ENCODE results near the gene PPIL4.
A peak's percentile ranks its signal among the peaks of the same experiment; 100 is the strongest.

Gene PPIL4

GRCh38 chr6:149493761-149494320 lies 52.0 kb downstream of the PPIL4 start:
- DNase-seq (ENCODE audit: insufficient read length) (no peak), FAIRE-seq (no peak)
- no peak for TF ChIP-seq POLR2AphosphoS5 (IDR thresholded peaks at IDR 0.05; ENCODE audit: low read depth, low read length)
- TF ChIP-seq POLR2A (IDR thresholded peaks at IDR 0.05; ENCODE audit: low read depth, low read length) = no peak
- TF ChIP-seq TAF1 (IDR thresholded peaks at IDR 0.05; ENCODE audit: borderline replicate concordance, low read depth, low read length) = no peak

DNA sequence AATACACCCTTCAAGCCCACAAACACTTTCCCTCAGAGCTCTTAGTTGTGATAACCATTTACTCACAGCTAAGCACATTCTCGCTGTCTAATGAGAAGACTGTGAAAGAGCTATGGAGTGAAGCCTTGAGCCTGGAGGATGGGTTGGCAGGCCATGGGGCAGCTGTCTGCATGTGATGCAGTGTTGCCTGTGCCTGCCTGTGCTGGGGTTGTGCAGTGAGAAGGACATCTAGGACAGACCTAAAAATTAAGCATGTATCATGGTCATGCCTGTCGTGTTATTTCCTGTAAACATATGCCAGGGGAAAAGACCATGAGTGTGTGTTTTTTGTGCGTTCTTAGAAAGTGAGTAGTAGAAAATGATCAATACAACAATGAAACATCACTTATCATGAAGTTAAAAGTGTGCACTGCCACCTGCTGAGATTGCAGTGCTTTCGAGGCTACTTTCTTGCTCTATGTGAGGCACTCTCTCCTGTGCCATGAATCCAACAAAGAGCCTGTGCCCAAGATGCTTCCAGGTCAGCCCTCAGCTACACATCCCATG lies 53.0 kb downstream of the PPIL4 start:
- DNase-seq (ENCODE audit: insufficient read length) (no peak), FAIRE-seq (no peak)
- TF ChIP-seq POLR2A (IDR thresholded peaks at IDR 0.05; ENCODE audit: low read depth, low read length) (no peak), POLR2AphosphoS5 (IDR thresholded peaks at IDR 0.05; ENCODE audit: low read depth, low read length) (no peak), TAF1 (IDR thresholded peaks at IDR 0.05; ENCODE audit: borderline replicate concordance, low read depth, low read length) (no peak)

- TF ChIP-seq TAF1 (IDR thresholded peaks at IDR 0.05; ENCODE audit: borderline replicate concordance, low read depth, low read length) (no peak), POLR2AphosphoS5 (IDR thresholded peaks at IDR 0.05; ENCODE audit: low read depth, low read length) (no peak), POLR2A (IDR thresholded peaks at IDR 0.05; ENCODE audit: low read depth, low read length) (no peak)
- no peak for FAIRE-seq
- no peak for DNase-seq (ENCODE audit: insufficient read length)
These were observed 55.9 kb downstream of the PPIL4 start for GRCh38 chr6:149489967-149490366.

- DNase-seq (ENCODE audit: insufficient read length) = no peak
- TF ChIP-seq POLR2A (IDR thresholded peaks at IDR 0.05; ENCODE audit: low read depth, low read length) = no peak
- TF ChIP-seq POLR2AphosphoS5 (IDR thresholded peaks at IDR 0.05; ENCODE audit: low read depth, low read length) = no peak
- TF ChIP-seq TAF1 (IDR thresholded peaks at IDR 0.05; ENCODE audit: borderline replicate concordance, low read depth, low read length) = no peak
- FAIRE-seq = no peak
These were observed 57.0 kb downstream of the PPIL4 start for GRCh38 chr6:149488815-149489214.

DNA sequence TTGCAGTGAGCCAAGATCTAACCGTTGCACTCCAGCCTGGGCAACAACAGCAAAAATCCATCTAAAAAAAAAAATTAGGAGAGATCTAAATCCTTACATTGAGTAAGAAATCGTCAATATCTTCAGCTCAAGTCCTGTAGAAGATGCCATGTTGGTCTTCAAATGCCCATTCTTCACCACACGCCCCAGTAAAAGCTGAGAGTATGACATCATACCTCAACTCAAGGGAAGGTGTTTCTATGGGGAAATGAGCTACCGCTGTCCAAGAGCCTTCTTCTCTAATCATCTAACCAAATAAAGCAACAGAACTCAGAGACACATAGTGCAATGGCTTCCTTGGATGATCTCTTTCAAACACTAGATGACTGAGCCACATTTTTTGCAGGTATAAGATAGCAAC lies 58.5 kb downstream of the PPIL4 start:
- TF ChIP-seq TAF1 (IDR thresholded peaks at IDR 0.05; ENCODE audit: borderline replicate concordance, low read depth, low read length) (no peak), POLR2AphosphoS5 (IDR thresholded peaks at IDR 0.05; ENCODE audit: low read depth, low read length) (no peak), POLR2A (IDR thresholded peaks at IDR 0.05; ENCODE audit: low read depth, low read length) (no peak)
- no peak for DNase-seq (ENCODE audit: insufficient read length)
- no peak for FAIRE-seq

DNA sequence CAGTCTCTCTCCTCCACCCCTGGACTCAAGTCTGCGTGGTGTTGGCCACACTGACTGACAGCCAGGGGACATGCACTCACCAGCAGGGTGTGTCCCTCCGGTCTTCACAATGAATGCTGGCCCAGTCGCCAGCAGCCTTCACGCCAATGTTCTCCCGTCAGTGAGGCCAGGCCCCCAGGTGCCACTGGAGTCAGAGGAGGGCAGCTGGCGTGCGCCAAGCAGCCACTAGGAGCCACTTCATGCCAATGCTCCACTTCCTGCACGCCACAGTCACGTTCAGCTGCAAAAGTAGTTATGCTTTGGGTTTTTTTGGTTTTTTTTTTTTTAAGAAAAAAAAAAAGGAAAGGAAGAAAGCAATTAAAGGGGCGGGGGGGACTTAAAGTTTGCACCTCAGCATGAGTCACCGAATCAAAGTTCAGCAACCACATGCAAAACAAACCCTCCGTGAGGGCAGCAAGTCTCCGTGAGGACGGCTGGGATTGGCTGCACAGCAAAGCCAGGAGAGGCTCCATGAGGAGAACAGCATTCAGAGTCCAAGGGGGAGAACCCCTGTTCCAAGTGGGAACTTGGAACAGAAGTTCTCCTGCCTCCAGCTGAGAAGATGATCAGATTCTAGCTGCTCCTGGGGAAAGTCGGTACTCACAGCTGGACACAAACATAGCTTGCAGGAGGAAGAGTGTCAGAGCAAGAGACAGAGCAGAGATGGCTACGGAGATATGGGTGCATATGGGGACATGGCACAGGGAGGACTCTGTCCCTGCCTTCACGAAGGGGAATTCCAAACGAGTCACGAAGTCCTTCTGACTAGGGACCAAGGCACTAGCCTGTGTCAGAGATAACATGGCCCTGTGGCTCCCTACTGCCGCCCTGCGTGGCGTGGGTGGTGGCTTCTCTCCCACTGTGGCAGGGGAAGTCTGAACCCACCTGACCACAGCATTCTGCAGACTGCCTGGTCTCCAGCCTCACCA lies 60.8 kb downstream of the PPIL4 start, which contains the start of gene ZC3H12D:
Gene ZC3H12D, minus strand, starts transcription at position 282 of the 968 bp plus-strand sequence. CDS start 10,471 bp downstream, outside the sequence.
- no peak for TF ChIP-seq TAF1 (IDR thresholded peaks at IDR 0.05; ENCODE audit: borderline replicate concordance, low read depth, low read length)
- TF ChIP-seq POLR2AphosphoS5 (IDR thresholded peaks at IDR 0.05; ENCODE audit: low read depth, low read length) = peak; percentile 24; the same call in 1 of the 2 replicates
- peak; percentile 13 for TF ChIP-seq POLR2A (IDR thresholded peaks at IDR 0.05; ENCODE audit: low read depth, low read length)
- peak; percentile 94 for FAIRE-seq

GRCh38 chr6:149483849-149484655 lies 61.8 kb downstream of the PPIL4 start:
- no peak for DNase-seq (ENCODE audit: insufficient read length)
- TF ChIP-seq POLR2AphosphoS5 (IDR thresholded peaks at IDR 0.05; ENCODE audit: low read depth, low read length) = no peak
- no peak for TF ChIP-seq POLR2A (IDR thresholded peaks at IDR 0.05; ENCODE audit: low read depth, low read length)
- TF ChIP-seq TAF1 (IDR thresholded peaks at IDR 0.05; ENCODE audit: borderline replicate concordance, low read depth, low read length) = no peak
- FAIRE-seq = peak; percentile 63

More for the DNA sequence above, 60.8 kb downstream of the PPIL4 start, which contains the start of gene ZC3H12D:
- DNase-seq (ENCODE audit: insufficient read length) = no peak

DNA sequence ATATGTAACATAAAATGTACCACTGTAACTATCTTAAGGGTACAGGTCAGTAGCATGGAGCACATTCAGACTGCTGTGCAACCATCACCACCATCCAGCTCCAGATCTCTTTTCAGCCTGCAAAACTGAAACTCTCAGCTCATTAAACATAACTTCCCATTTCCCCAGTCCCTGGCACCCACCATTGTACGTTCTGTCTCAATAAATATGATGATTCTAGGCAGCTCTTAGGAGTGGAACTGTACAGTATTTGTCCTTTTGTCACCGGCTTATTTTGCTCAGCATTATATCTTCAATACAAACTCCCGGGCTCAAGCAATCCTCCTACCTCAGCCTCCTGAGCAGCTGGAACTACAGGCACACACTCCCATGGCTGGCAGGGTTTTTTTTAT lies 62.5 kb downstream of the PPIL4 start:
- DNase-seq (ENCODE audit: insufficient read length) (no peak), FAIRE-seq (peak; percentile 58)
- TF ChIP-seq POLR2AphosphoS5 (IDR thresholded peaks at IDR 0.05; ENCODE audit: low read depth, low read length) (no peak), TAF1 (IDR thresholded peaks at IDR 0.05; ENCODE audit: borderline replicate concordance, low read depth, low read length) (0 out of 2 replicates have a peak, but pooled peaks have one; percentile 21)

GRCh38 chr6:149482545-149483333 lies 63.1 kb downstream of the PPIL4 start:
- no peak for TF ChIP-seq POLR2AphosphoS5 (IDR thresholded peaks at IDR 0.05; ENCODE audit: low read depth, low read length)
- peak; percentile 22 for TF ChIP-seq POLR2A (IDR thresholded peaks at IDR 0.05; ENCODE audit: low read depth, low read length)
- FAIRE-seq (peak; percentile 74), DNase-seq (ENCODE audit: insufficient read length) (no peak)
